Osteoblast (primary cell): ENCODE results near the gene ABCF3. TPM values are rescaled to one million over a fixed set of nuclear protein-coding genes. Genes with fewer than 3 reads are reported as not detected.
"Not testable (repeated sequence)": the region's sequence is repeated elsewhere in the genome, so short reads cannot be mapped to it uniquely, and the experiment has no call there.

ENCODE experiments used
- DNase-seq: peaks from one replicate; pipeline ENCODE4 v3.0.0; 2011; ENCODE audit warnings: low spot score, mixed read lengths; ENCODE audit not compliant: insufficient read length; ENCODE audit errors: missing footprints
- H2AFZ ChIP-seq: 2 replicates; pipeline ENCODE4 v1.6.0; 2011; ENCODE audit warnings: mild to moderate bottlenecking, low read length
- H3K27ac ChIP-seq: 2 replicates; pipeline ENCODE4 v1.5.1; 2011; ENCODE audit warnings: mild to moderate bottlenecking, low read depth, low read length, moderate library complexity
- H3K27me3 ChIP-seq: 2 replicates; pipeline ENCODE4 v1.6.0; 2012; ENCODE audit warnings: mild to moderate bottlenecking, control low read depth, inconsistent platforms, low read length, moderate library complexity; ENCODE audit not compliant: insufficient read depth
- H3K36me3 ChIP-seq: 2 replicates; pipeline ENCODE4 v1.5.1; 2011; ENCODE audit warnings: mild to moderate bottlenecking, low read length, control low read depth, moderate library complexity; ENCODE audit not compliant: insufficient read depth
- H3K4me1 ChIP-seq: 2 replicates; pipeline ENCODE4 v1.5.1; 2011; ENCODE audit warnings: mild to moderate bottlenecking, low read length, control low read depth, moderate library complexity; ENCODE audit not compliant: insufficient read depth
- H3K4me2 ChIP-seq: 2 replicates; pipeline ENCODE4 v1.6.0; 2011; ENCODE audit warnings: mild to moderate bottlenecking, low read length; ENCODE audit not compliant: insufficient read depth
- H3K4me3 ChIP-seq: fragments of 200-600 bp; sonication (generic); 3 replicates; pipeline ENCODE4 v1.5.1; 2012; ENCODE audit warnings: mild to moderate bottlenecking, low read length, inconsistent platforms; ENCODE audit not compliant: insufficient read depth
- H3K79me2 ChIP-seq: 2 replicates; pipeline ENCODE4 v1.6.0; 2012; ENCODE audit warnings: mild to moderate bottlenecking, low read length, control low read depth, inconsistent platforms; ENCODE audit not compliant: insufficient read depth
- H3K9me3 ChIP-seq: 2 replicates; pipeline ENCODE4 v1.5.1; 2011; ENCODE audit warnings: low read depth, low read length, control low read depth
- H4K20me1 ChIP-seq: 2 replicates; pipeline ENCODE4 v1.6.0; 2012; ENCODE audit warnings: mild to moderate bottlenecking, low read length, control low read depth; ENCODE audit not compliant: insufficient read depth
- CTCF ChIP-seq: IDR thresholded peaks from 2 replicates; pipeline ENCODE4 v1.5.1; 2011; ENCODE audit warnings: mild to moderate bottlenecking, low read depth, low read length, moderate library complexity; ENCODE audit errors: extremely low read depth
- total RNA-seq: library from RNA; depleted of rRNA; stranded (reverse); fragments of >200 nt; gene quantifications from 2 replicates; pipeline ENCODE4 v1.2.3, GENCODE V29; 2012

The ABCF3 gene
- total RNA-seq, 1 donor: 46.7 TPM

- peaks cover 57% of the 10 kb centered on the region for H3K79me2 ChIP-seq
- H3K9me3 ChIP-seq: no peaks in the 10 kb centered on the region
- H3K4me3 ChIP-seq: peak overlapping the region; percentile 98
- DNase-seq: peak; percentile 94
- no peaks in the 10 kb centered on the region for H3K27me3 ChIP-seq
- peaks cover 26% of the 10 kb centered on the region for H4K20me1 ChIP-seq
- H3K4me1 ChIP-seq: peaks cover 46% of the 10 kb centered on the region
- H3K4me2 ChIP-seq: peak overlapping the region; percentile 85
- H2AFZ ChIP-seq: no peak overlapping the region
- peak overlapping the region; percentile 73 for H3K27ac ChIP-seq
- peaks cover 3% of the 10 kb centered on the region for H3K36me3 ChIP-seq
- TF ChIP-seq CTCF: no peak
Measured at GRCh38 chr3:184156522-184156955, 29.5 kb upstream of the ABCF3 start.

- Histone ChIP-seq H3K27me3 (no peaks in the 10 kb centered on the region), H4K20me1 (peaks cover 32% of the 10 kb centered on the region), H3K36me3 (peaks cover 8% of the 10 kb centered on the region), H3K79me2 (peaks cover 64% of the 10 kb centered on the region), H3K4me1 (peaks cover 52% of the 10 kb centered on the region), H3K9me3 (no peaks in the 10 kb centered on the region), H3K27ac (peak overlapping the region; percentile 73), H3K4me2 (peak overlapping the region; percentile 85), H3K4me3 (peak overlapping the region; percentile 98), H2AFZ (no peak overlapping the region)
- no peak for TF ChIP-seq CTCF
- no peak for DNase-seq
Measured at GRCh38 chr3:184157206-184157605, 28.8 kb upstream of the ABCF3 start.

- peaks cover 35% of the 10 kb centered on the region for H4K20me1 ChIP-seq
Measured at GRCh38 chr3:184158404-184158803, 27.6 kb upstream of the ABCF3 start.

GRCh38 chr3:184160456-184160855 is 25.5 kb upstream of the ABCF3 start:
- H3K27ac ChIP-seq: peak overlapping the region; percentile 98
- peaks cover 36% of the 10 kb centered on the region for H3K36me3 ChIP-seq
- peak overlapping the region; percentile 71 for H3K4me2 ChIP-seq
- peak; percentile 96 for DNase-seq
- TF ChIP-seq CTCF: no peak
- no peaks in the 10 kb centered on the region for H3K9me3 ChIP-seq
- no peak overlapping the region for H2AFZ ChIP-seq
- peaks cover 55% of the 10 kb centered on the region for H4K20me1 ChIP-seq
- peaks cover 49% of the 10 kb centered on the region for H3K4me1 ChIP-seq
- H3K27me3 ChIP-seq: no peaks in the 10 kb centered on the region
- H3K79me2 ChIP-seq: peaks cover 96% of the 10 kb centered on the region
- peak overlapping the region; percentile 50 for H3K4me3 ChIP-seq

More at GRCh38 chr3:184158404-184158803, 27.6 kb upstream of the ABCF3 start:
- no peaks in the 10 kb centered on the region for H3K27me3 ChIP-seq
- H3K4me3 ChIP-seq: no peak overlapping the region
- H2AFZ ChIP-seq: no peak overlapping the region
- peak overlapping the region; percentile 85 for H3K4me2 ChIP-seq
- peaks cover 76% of the 10 kb centered on the region for H3K79me2 ChIP-seq
- DNase-seq: no peak
- peaks cover 16% of the 10 kb centered on the region for H3K36me3 ChIP-seq
- no peaks in the 10 kb centered on the region for H3K9me3 ChIP-seq
- no peak for TF ChIP-seq CTCF
- H3K4me1 ChIP-seq: peaks cover 57% of the 10 kb centered on the region
- H3K27ac ChIP-seq: peak overlapping the region; percentile 55

GRCh38 chr3:184162571-184163070 is 23.4 kb upstream of the ABCF3 start:
- not testable (repeated sequence) for H3K9me3 ChIP-seq, H3K27me3 ChIP-seq, DNase-seq, H3K4me2 ChIP-seq, H2AFZ ChIP-seq, H3K4me3 ChIP-seq
- Histone ChIP-seq H4K20me1 (peaks cover 50% of the 10 kb centered on the region), H3K27ac (peak overlapping the region; percentile 98), H3K36me3 (peaks cover 58% of the 10 kb centered on the region), H3K79me2 (peaks cover 90% of the 10 kb centered on the region), H3K4me1 (peaks cover 41% of the 10 kb centered on the region)
